ENCODE results near the gene MRGPRG.
"Not testable (repeated sequence)": the region's sequence is repeated elsewhere in the genome, so short reads cannot be mapped to it uniquely, and the experiment has no call there.

The MRGPRG gene

DNA sequence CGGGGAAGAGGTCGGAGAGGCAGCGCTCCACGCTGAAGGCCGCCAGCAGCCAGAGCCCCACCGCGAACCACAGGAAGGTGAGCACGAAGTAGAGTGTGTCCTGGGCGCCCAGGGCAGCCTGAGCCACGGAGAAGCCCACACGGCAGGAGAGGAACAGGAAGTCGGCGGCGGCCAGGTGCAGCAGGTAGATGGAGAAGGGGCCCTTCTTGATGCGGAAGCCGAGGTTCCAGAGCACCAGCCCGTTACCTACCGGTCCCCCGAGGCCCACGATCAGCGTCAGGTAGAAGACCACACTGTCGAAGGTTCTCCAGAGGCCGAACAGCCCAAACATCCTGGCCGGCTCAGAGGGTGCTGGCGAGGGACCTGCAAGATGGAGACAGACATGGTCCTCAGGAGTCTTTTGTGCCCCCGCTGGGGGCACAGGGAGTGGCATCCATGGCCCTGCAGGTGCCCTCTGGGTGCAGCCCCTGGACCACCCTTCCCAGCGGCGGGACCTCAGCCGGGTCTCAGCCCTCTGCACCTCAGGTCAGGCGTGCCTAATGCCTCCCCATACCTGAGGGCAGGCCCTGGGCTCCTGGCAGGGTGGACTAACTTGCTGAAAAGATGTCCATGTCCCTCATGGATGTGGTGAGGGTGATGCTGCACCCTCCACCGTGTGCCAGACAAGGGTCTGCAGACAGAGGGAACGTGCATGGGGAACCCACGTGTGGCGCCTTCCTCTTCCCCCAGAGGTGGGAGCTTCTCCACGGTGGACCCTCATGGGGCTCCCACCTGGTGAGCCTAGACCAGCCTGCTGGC, at the start of gene MRGPRG:
Gene MRGPRG (minus strand): TSS at position 331 of the 798 bp plus-strand sequence. CDS start 0 bp downstream, at position 331.
- no peak for DNase-seq (ENCODE audit: low read depth)

DNA sequence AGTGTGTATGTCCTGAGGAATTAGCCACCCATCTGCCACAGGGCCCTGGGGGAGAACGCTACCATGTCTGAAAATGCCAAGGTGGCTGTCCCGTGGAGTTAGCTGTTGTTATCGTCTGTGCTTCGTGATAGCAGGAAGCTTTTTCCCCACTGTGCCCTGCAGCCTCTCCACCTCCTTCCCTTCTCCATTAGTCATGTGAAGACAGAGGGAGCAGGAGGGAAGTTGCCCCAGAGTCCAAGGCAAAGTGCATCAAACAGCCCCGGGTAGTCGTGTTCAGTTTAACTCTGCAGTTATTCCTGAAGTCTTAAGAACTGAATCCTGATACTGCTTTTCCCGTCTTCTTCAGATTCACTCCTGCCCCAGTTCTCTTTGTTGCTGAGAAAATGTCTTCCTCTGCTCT, 43.9 kb upstream of the MRGPRG start:
- not testable (repeated sequence) for DNase-seq (ENCODE audit: low read depth)

DNA sequence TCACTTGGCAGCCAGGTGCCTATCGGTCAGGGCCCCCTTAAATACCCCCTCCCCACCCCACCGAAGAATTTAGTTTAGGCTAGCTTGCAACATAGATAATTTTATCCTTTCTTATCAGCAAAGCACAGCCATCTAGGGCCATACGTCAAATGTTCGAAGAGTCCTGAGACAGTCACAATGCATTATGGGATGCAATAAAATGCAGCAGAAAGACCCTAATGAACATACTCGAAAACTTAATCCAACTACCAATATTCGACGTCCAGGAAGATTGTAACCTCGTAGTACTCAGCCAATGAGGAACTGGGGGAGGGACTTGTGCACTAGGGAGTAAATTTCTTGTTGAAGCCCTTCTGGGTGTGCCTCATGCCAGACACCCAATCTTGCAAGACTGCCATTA, 43.2 kb upstream of the MRGPRG start:
- not testable (repeated sequence) for DNase-seq (ENCODE audit: low read depth)

DNA sequence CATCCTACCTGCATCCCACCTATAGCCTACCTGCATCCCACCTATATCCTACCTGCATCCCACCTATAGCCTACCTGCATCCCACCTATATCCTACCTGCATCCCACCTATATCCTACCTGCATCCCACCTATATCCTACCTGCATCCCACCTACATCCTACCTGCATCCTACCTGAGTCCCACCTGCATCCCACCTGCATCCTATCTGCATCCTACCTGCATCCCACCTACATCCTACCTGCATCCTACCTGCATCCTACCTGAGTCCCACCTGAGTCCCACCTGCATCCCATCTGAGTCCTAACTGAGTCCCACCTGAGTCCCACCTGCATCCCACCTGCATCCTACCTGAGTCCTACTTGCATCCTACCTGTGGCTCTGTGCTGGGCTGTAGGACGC, 38.9 kb upstream of the MRGPRG start:
- DNase-seq (ENCODE audit: low read depth): not testable (repeated sequence)

GRCh38 chr11:3255241-3255640, 36.6 kb upstream of the MRGPRG start:
- DNase-seq (ENCODE audit: low read depth): not testable (repeated sequence)

GRCh38 chr11:3254773-3255172, 36.2 kb upstream of the MRGPRG start:
- not testable (repeated sequence) for DNase-seq (ENCODE audit: low read depth)

DNA sequence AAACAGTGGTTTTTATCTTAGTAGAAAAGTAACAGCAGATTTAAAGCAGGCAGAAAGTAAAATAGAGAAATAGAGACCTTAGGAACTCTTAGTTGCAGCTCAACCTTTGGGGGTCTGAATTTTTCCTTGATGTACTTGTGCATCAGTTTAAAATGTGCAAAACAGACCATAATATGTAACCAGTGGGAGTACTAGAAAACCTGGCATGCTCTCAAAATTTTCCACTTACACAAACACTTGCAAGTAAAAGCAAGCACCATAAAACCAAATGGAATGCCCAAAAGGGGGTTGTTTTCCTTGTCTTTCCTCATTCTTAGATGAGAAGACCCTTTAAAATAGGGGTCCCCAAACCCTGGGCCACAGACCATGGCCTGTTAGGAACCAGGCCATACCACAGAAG, 26.5 kb upstream of the MRGPRG start:
- DNase-seq (ENCODE audit: low read depth): no peak

DNA sequence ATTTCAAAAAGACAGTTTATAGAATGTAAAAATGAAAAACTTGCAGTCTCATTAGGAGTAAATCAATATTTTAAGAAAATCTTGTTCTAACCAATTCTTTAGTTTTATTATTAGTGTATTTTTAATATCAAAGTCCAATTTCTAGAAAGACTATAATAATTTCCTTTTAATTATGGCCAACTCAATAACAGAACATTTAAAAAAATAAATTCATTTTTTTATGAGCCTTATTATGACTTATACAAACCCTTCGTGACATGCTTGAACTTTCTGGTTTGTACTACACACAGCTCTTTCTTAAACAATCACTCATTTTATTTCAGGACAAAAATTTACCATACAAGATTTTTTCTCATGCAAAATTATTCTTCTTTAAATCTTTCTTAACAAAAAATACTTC, 25.3 kb upstream of the MRGPRG start:
- DNase-seq (ENCODE audit: low read depth): no peak

DNA sequence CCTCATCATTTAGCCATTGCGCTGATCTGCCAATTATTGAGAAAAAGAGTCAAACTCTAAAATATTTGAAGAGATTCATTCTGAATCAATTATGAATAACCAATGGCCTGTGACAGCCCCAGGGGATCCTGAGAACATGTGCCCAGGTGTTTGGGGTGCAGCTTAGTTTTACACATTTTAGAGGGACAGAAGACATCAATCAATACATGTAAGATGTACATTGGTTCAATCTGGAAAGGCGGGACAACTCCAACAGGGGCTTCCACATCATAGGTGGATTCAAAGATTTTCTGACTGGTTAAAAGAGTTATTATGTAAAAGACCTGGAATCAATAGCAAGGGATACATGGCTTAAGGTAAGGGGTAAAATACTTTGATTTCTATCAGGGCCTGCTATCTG, 18.5 kb upstream of the MRGPRG start:
- no peak for DNase-seq (ENCODE audit: low read depth)

GRCh38 chr11:3234846-3235245, 16.2 kb upstream of the MRGPRG start:
- DNase-seq (ENCODE audit: low read depth): no peak

DNA sequence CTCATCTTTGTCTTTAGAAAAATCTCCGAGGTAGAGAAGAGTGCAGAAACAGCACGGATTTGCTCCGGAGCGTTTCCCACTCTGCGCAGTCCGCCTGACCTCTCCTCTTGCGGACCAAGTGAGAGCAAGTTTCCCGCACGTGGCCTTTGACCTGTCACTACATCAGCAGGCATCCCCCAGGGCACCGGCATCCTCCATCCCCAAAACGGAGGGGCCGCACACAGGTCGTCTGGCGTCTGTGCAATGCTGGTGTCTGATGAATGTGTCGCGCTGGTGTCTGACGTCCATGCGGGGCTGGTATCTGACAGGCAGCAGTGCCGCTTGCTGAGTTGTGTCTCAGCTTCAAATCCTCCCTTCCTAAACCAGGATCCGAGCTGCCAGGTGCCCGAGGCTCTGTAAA, 14.3 kb upstream of the MRGPRG start:
- no peak for DNase-seq (ENCODE audit: low read depth)

DNA sequence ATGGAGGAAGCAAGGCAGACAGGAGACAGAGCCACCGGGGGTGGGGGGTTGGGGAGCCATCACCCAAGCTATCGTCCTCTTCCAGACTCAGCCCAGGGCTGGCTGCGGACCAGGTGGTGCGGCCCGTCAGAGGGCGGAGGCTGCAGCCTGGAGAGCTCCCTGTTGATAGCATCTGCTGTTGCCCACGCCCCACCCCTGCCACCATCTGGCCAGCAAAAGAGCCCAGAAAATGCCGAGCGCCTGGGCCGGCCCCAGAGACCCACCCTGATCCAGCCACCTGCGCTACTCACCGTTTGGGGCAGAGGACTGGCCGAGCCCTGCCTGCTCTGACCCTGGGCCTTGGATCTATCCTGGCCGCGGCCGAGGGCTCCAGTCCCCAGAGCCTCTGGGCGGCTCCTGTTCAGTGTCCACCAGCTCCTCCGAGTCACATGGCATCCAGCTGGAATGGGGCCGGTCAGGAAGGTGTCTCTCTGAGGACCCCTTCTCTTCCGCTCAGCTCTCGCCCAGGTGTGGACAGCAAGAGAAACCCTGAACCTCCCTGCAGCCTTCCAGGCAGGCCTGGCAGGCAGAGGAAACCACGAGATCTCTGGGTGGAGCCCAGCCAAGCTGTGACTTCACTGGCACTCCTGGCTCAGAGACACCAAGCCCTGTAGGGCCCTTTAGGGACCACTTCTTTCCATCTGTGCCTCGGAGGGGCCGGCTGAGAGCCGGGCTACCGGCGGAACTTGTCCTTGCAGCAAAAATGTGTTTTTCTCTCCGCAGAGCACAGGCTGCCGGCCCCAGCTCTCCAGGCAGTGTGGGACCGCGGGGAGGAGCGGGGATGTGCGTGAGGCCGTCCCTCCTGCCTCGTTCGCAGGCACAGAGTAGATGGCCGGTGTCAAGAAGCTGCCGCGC, 13.5 kb upstream of the MRGPRG start, which contains the start of gene MRGPRE:
Gene MRGPRE (minus strand): TSS at position 567 of the 894 bp plus-strand sequence. CDS start 3,618 bp downstream, outside the sequence.
- no peak for DNase-seq (ENCODE audit: low read depth)

GRCh38 chr11:3231550-3231850, 12.9 kb upstream of the MRGPRG start:
- no peak for DNase-seq (ENCODE audit: low read depth)

GRCh38 chr11:3230636-3231549, 12.3 kb upstream of the MRGPRG start:
- no peak for DNase-seq (ENCODE audit: low read depth)

- DNase-seq (ENCODE audit: low read depth): no peak
Measured at GRCh38 chr11:3229673-3230630, 11.3 kb upstream of the MRGPRG start.

DNA sequence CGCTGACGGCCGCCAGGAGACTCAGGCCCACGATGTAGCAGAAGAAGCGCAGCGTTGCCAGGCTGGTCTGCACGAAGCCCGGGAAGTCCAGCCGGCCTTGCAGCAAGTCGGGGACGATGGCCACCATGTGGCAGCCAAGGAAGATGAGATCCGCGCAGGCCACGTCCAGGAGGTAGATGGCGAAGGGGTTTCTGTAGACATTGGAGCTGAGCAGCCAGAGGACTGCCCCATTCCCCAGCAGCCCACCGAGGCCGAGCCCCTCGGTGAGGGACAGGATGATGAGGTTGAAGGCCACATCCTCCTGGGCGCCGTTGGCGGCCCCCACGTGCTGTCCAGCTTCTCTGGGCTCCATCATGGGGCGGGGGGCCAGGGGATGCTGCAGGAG, 9.8 kb upstream of the MRGPRG start:
- no peak for DNase-seq (ENCODE audit: low read depth)

GRCh38 chr11:3227568-3228444, 9.2 kb upstream of the MRGPRG start:
- no peak for DNase-seq (ENCODE audit: low read depth)

- no peak for DNase-seq (ENCODE audit: low read depth)
Measured at GRCh38 chr11:3226846-3227567, 8.4 kb upstream of the MRGPRG start.

Data from HS-27A (cell line).